ENCODE data around the gene COMMD10.

The COMMD10 gene

DNA sequence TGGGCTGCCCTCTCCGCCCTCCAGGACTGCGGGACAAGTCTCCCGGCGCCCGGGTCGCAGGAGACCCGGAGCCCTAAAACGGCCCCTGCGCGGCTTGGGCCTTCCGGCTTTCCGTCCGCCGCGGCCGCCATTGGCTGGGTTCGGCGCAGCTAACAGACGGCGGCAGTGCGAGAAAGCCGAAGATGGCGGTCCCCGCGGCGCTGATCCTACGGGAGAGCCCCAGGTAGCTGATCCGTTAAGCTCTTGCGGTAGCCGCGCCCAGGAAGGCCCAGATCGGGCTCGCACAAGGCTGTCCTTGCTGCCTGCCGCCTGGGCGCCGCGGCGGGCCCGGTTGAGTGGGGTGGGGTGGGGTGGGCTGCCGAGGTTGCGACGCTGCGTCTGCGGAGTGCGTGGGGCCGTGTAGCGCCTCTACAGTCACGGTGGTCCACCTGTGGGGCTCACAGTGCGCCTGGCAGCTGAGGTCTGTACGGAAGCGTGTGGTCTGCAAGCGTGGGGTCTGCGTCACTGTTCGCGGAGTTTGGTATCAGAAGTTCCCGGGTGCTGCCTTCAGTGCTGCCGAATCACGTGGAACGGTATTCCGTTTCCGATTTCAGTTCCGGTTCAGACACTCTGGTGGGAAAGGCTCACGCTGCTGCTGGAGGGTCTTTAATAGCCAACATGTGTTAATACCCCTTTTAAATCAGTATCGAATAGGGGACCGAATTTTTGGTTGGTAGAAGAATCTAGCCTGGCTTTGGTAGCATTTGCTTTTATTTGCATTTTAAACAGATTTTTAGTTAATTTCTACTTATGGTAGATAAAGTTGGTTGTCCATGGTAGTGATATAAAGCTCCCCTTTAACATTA, at the start of gene COMMD10:
TSS of gene COMMD10 (plus strand) at position 155 of the 845 bp plus-strand sequence.
- H3K27ac ChIP-seq (ENCODE audit: low read depth, low read length), result peak within 1 kb of the TSS; percentile 80
- H3K9ac ChIP-seq (ENCODE audit: low read length), result peak within 1 kb of the TSS; percentile 33
- no peaks in the 10 kb centered on the region for H3K9me3 ChIP-seq (ENCODE audit: low read length)
- peak within 1 kb of the TSS; percentile 80 to 91 for H3K4me3 ChIP-seq (ENCODE audit: low read depth in 1 of 2, low read length in 2 of 2)
- H3K36me3 ChIP-seq (ENCODE audit: insufficient read depth, low read length), result no peaks in the 10 kb centered on the region
- H3K4me1 ChIP-seq (ENCODE audit: insufficient read depth, low read length), result peaks cover 15% of the 10 kb centered on the region
- no peaks in the 10 kb centered on the region for H3K27me3 ChIP-seq (ENCODE audit: control insufficient read depth in 1 of 2, insufficient read depth in 2 of 2, low read length in 2 of 2)

DNA sequence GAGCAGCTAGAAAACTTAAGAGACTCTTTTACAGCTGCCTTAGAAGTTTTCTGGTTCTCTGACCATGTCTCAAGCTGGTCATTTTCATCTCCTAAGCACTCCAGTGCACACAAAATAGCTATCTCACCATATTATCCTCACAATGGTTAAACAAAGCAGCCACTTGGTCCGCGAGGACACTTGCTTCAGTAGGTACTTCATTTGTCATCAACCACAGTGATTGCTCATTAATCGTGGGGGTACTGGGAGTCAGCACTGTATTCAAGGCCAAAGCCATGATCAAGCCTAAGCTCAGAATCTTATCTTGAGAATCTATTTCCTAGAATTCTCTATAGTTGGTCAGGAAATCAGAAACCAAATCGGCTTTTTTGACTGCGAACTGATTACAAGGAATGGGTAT, 49.7 kb upstream of the COMMD10 start:
- Histone ChIP-seq H3K4me3 (ENCODE audit: low read depth in 1 of 2, low read length in 2 of 2) (no peak overlapping the region), H3K9ac (ENCODE audit: low read length) (no peak overlapping the region), H3K27ac (ENCODE audit: low read depth, low read length) (no peak overlapping the region), H3K27me3 (ENCODE audit: control insufficient read depth in 1 of 2, insufficient read depth in 2 of 2, low read length in 2 of 2) (no peaks in the 10 kb centered on the region), H3K4me1 (ENCODE audit: insufficient read depth, low read length) (no peaks in the 10 kb centered on the region), H3K9me3 (ENCODE audit: low read length) (no peaks in the 10 kb centered on the region), H3K36me3 (ENCODE audit: insufficient read depth, low read length) (no peaks in the 10 kb centered on the region)

DNA sequence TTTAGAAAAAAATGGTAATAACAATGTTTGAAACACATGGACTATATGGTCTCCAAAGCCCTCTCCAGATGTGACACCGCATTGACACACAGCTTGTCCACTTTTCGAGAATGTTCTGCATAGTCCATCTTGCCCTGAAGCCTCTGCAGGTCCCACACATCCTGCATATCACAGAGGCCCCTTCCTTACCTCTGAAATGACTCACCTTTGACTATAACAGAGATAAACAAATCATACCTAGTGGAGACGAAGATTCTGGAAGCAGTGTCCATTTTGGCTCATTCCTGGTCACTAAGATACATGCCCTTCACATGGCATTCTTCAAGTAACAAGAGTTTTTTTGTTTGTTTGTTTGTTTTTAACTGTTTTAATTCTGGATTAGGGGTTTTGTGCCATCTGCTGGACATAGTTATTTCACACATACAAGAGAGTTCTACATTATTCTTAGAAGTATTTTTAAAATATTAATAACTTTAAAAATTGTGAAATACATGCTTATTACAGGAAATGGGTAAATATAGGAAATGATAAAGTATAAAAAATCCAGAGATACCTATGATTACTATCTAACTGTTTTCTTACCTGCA, 47.5 kb upstream of the COMMD10 start:
- H3K9me3 ChIP-seq (ENCODE audit: low read length), result no peaks in the 10 kb centered on the region
- no peak overlapping the region for H3K4me3 ChIP-seq (ENCODE audit: low read depth in 1 of 2, low read length in 2 of 2)
- no peaks in the 10 kb centered on the region for H3K36me3 ChIP-seq (ENCODE audit: insufficient read depth, low read length)
- no peak overlapping the region for H3K27ac ChIP-seq (ENCODE audit: low read depth, low read length)
- no peak overlapping the region for H3K9ac ChIP-seq (ENCODE audit: low read length)
- H3K4me1 ChIP-seq (ENCODE audit: insufficient read depth, low read length), result no peaks in the 10 kb centered on the region
- no peaks in the 10 kb centered on the region for H3K27me3 ChIP-seq (ENCODE audit: control insufficient read depth in 1 of 2, insufficient read depth in 2 of 2, low read length in 2 of 2)

DNA sequence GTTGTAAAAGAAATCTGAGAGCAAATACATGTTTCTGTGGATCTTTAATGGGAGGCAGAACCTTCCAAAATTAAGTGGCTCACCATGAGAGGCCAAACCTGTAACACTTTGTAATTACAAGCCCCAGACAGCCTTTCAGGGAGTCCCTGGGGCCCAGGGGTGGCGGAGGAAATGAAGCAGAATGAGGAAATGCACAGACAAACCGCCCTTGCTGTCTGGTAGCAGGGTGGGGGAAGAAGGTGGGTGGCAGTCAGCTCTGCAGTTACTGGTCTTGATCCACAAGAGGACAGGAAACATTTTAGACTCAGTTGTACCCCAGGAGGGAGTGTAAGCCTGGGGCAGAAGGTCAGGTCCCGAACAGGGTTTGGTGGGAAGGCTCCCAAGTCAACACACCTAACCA, 46.0 kb upstream of the COMMD10 start:
- no peak overlapping the region for H3K4me3 ChIP-seq (ENCODE audit: low read depth in 1 of 2, low read length in 2 of 2)
- no peak overlapping the region for H3K27ac ChIP-seq (ENCODE audit: low read depth, low read length)
- no peaks in the 10 kb centered on the region for H3K36me3 ChIP-seq (ENCODE audit: insufficient read depth, low read length)
- no peak overlapping the region for H3K9ac ChIP-seq (ENCODE audit: low read length)
- H3K4me1 ChIP-seq (ENCODE audit: insufficient read depth, low read length), result no peaks in the 10 kb centered on the region
- H3K9me3 ChIP-seq (ENCODE audit: low read length), result no peaks in the 10 kb centered on the region
- H3K27me3 ChIP-seq (ENCODE audit: control insufficient read depth in 1 of 2, insufficient read depth in 2 of 2, low read length in 2 of 2), result no peaks in the 10 kb centered on the region

GRCh38 chr5:116042375-116042774, 42.5 kb upstream of the COMMD10 start:
- Histone ChIP-seq H3K4me1 (ENCODE audit: insufficient read depth, low read length) (no peaks in the 10 kb centered on the region), H3K9ac (ENCODE audit: low read length) (no peak overlapping the region), H3K36me3 (ENCODE audit: insufficient read depth, low read length) (no peaks in the 10 kb centered on the region), H3K9me3 (ENCODE audit: low read length) (no peaks in the 10 kb centered on the region), H3K4me3 (ENCODE audit: low read depth in 1 of 2, low read length in 2 of 2) (no peak overlapping the region), H3K27me3 (ENCODE audit: control insufficient read depth in 1 of 2, insufficient read depth in 2 of 2, low read length in 2 of 2) (no peaks in the 10 kb centered on the region), H3K27ac (ENCODE audit: low read depth, low read length) (no peak overlapping the region)

- H3K27ac ChIP-seq (ENCODE audit: low read depth, low read length), result no peak overlapping the region
- no peaks in the 10 kb centered on the region for H3K27me3 ChIP-seq (ENCODE audit: control insufficient read depth in 1 of 2, insufficient read depth in 2 of 2, low read length in 2 of 2)
Observed at GRCh38 chr5:116044073-116044472, 40.8 kb upstream of the COMMD10 start.

DNA sequence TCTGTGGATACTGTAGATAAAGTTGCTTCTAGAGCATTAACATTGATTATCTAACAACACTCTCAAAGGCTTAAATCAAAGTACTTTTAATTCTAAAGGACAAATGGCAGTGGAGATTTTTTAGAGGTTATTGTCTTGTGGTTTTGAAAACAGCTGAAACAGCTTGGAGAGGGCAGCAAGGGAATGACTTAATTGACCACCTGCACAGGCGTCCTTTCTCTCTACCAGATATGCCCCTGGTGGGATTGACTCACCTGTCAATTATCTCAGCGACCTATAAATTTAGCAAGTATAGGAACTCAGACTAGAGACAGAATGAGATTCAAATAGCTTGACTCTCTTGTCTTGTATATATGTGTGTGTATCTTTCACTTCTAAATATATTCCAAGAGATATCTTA, 39.0 kb upstream of the COMMD10 start:
- no peaks in the 10 kb centered on the region for H3K36me3 ChIP-seq (ENCODE audit: insufficient read depth, low read length)
- H3K27me3 ChIP-seq (ENCODE audit: control insufficient read depth in 1 of 2, insufficient read depth in 2 of 2, low read length in 2 of 2), result no peaks in the 10 kb centered on the region
- H3K9me3 ChIP-seq (ENCODE audit: low read length), result no peaks in the 10 kb centered on the region
- H3K4me1 ChIP-seq (ENCODE audit: insufficient read depth, low read length), result no peaks in the 10 kb centered on the region
- no peak overlapping the region for H3K9ac ChIP-seq (ENCODE audit: low read length)
- H3K27ac ChIP-seq (ENCODE audit: low read depth, low read length), result no peak overlapping the region
- H3K4me3 ChIP-seq (ENCODE audit: low read depth in 1 of 2, low read length in 2 of 2), result no peak overlapping the region

More at GRCh38 chr5:116044073-116044472, 40.8 kb upstream of the COMMD10 start:
- Histone ChIP-seq H3K4me1 (ENCODE audit: insufficient read depth, low read length) (no peaks in the 10 kb centered on the region), H3K9me3 (ENCODE audit: low read length) (no peaks in the 10 kb centered on the region), H3K9ac (ENCODE audit: low read length) (no peak overlapping the region), H3K4me3 (ENCODE audit: low read depth in 1 of 2, low read length in 2 of 2) (no peak overlapping the region), H3K36me3 (ENCODE audit: insufficient read depth, low read length) (no peaks in the 10 kb centered on the region)

DNA sequence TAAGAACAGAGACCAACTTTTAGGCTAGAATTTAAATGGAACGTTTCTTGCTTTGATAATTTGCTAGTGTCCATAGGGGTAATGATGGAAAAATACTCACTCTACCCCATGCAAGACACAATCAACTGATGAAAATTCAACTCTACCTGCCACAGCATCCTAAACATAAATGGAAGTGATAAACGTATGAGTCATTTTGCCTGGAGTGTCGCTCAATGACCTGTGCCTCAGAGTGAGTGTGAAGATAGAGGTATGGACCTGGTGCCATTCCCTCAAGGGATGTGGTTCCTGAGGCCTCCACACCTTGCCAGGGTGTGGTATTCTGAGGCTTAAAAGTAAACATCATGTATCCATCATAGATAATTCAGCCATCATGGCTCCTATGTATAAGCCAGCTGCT, 38.6 kb upstream of the COMMD10 start:
- Histone ChIP-seq H3K36me3 (ENCODE audit: insufficient read depth, low read length) (no peaks in the 10 kb centered on the region), H3K4me3 (ENCODE audit: low read depth in 1 of 2, low read length in 2 of 2) (no peak overlapping the region), H3K4me1 (ENCODE audit: insufficient read depth, low read length) (no peaks in the 10 kb centered on the region), H3K9ac (ENCODE audit: low read length) (no peak overlapping the region), H3K27ac (ENCODE audit: low read depth, low read length) (no peak overlapping the region), H3K27me3 (ENCODE audit: control insufficient read depth in 1 of 2, insufficient read depth in 2 of 2, low read length in 2 of 2) (no peaks in the 10 kb centered on the region), H3K9me3 (ENCODE audit: low read length) (no peaks in the 10 kb centered on the region)

GRCh38 chr5:116046823-116047222, 38.0 kb upstream of the COMMD10 start:
- H3K4me1 ChIP-seq (ENCODE audit: insufficient read depth, low read length), result no peaks in the 10 kb centered on the region
- H3K27me3 ChIP-seq (ENCODE audit: control insufficient read depth in 1 of 2, insufficient read depth in 2 of 2, low read length in 2 of 2), result no peaks in the 10 kb centered on the region
- H3K36me3 ChIP-seq (ENCODE audit: insufficient read depth, low read length), result no peaks in the 10 kb centered on the region
- H3K9me3 ChIP-seq (ENCODE audit: low read length), result no peaks in the 10 kb centered on the region
- no peak overlapping the region for H3K9ac ChIP-seq (ENCODE audit: low read length)
- H3K4me3 ChIP-seq (ENCODE audit: low read depth in 1 of 2, low read length in 2 of 2), result no peak overlapping the region
- H3K27ac ChIP-seq (ENCODE audit: low read depth, low read length), result no peak overlapping the region

- H3K4me3 ChIP-seq (ENCODE audit: low read depth in 1 of 2, low read length in 2 of 2), result no peak overlapping the region
- H3K27me3 ChIP-seq (ENCODE audit: control insufficient read depth in 1 of 2, insufficient read depth in 2 of 2, low read length in 2 of 2), result no peaks in the 10 kb centered on the region
- H3K9ac ChIP-seq (ENCODE audit: low read length), result no peak overlapping the region
- H3K9me3 ChIP-seq (ENCODE audit: low read length), result no peaks in the 10 kb centered on the region
- H3K36me3 ChIP-seq (ENCODE audit: insufficient read depth, low read length), result no peaks in the 10 kb centered on the region
- H3K27ac ChIP-seq (ENCODE audit: low read depth, low read length), result no peak overlapping the region
- H3K4me1 ChIP-seq (ENCODE audit: insufficient read depth, low read length), result no peaks in the 10 kb centered on the region
Observed at GRCh38 chr5:116058346-116058936, 26.4 kb upstream of the COMMD10 start.

GRCh38 chr5:116062352-116062751, 22.5 kb upstream of the COMMD10 start:
- H3K9ac ChIP-seq (ENCODE audit: low read length), result no peak overlapping the region
- no peak overlapping the region for H3K27ac ChIP-seq (ENCODE audit: low read depth, low read length)
- H3K9me3 ChIP-seq (ENCODE audit: low read length), result no peaks in the 10 kb centered on the region
- H3K36me3 ChIP-seq (ENCODE audit: insufficient read depth, low read length), result no peaks in the 10 kb centered on the region
- no peak overlapping the region for H3K4me3 ChIP-seq (ENCODE audit: low read depth in 1 of 2, low read length in 2 of 2)
- no peaks in the 10 kb centered on the region for H3K4me1 ChIP-seq (ENCODE audit: insufficient read depth, low read length)
- no peaks in the 10 kb centered on the region for H3K27me3 ChIP-seq (ENCODE audit: control insufficient read depth in 1 of 2, insufficient read depth in 2 of 2, low read length in 2 of 2)
